Cortex of kidney (tissue), 1 donor: ENCODE measurements around the gene TPPP3.
"Not testable (repeated sequence)": the region's sequence is repeated elsewhere in the genome, so short reads cannot be mapped to it uniquely, and the experiment has no call there.

ENCODE experiments used
- DNase-seq: peaks from one replicate; lab custom pipeline; 2025; lab: John Stamatoyannopoulos, UW

TPPP3 gene

GRCh38 chr16:67390816-67391423, 2.4 kb downstream of the TPPP3 start:
- DNase-seq: no peak

GRCh38 chr16:67389911-67390815, 3.1 kb downstream of the TPPP3 start:
- DNase-seq: no peak

GRCh38 chr16:67388591-67388990, 4.7 kb downstream of the TPPP3 start:
- DNase-seq: no peak

GRCh38 chr16:67388191-67388590, 5.1 kb downstream of the TPPP3 start:
- no peak for DNase-seq

- DNase-seq: no peak
Observed at GRCh38 chr16:67387479-67388079, 5.7 kb downstream of the TPPP3 start.

GRCh38 chr16:67386861-67387455, 6.3 kb downstream of the TPPP3 start:
- no peak for DNase-seq

GRCh38 chr16:67384778-67385510, 8.4 kb downstream of the TPPP3 start:
- no peak for DNase-seq

GRCh38 chr16:67383284-67383683, 10.0 kb downstream of the TPPP3 start:
- DNase-seq: no peak

GRCh38 chr16:67378642-67379041, 14.7 kb downstream of the TPPP3 start:
- DNase-seq: no peak

- DNase-seq: not testable (repeated sequence)
Observed at GRCh38 chr16:67376012-67376411, 17.3 kb downstream of the TPPP3 start.

GRCh38 chr16:67372664-67373063, 20.6 kb downstream of the TPPP3 start:
- no peak for DNase-seq

GRCh38 chr16:67370661-67371060, 22.6 kb downstream of the TPPP3 start:
- no peak for DNase-seq

GRCh38 chr16:67364600-67365235, 28.6 kb downstream of the TPPP3 start:
- no peak for DNase-seq

- no peak for DNase-seq
Observed at GRCh38 chr16:67361038-67361437, 32.3 kb downstream of the TPPP3 start.

- not testable (repeated sequence) for DNase-seq
Observed at GRCh38 chr16:67359540-67360269, 33.6 kb downstream of the TPPP3 start.

GRCh38 chr16:67357561-67357960, 35.7 kb downstream of the TPPP3 start:
- no peak for DNase-seq

- no peak for DNase-seq
Observed at GRCh38 chr16:67356396-67356795, 36.9 kb downstream of the TPPP3 start.

- not testable (repeated sequence) for DNase-seq
Observed at GRCh38 chr16:67352463-67352862, 40.8 kb downstream of the TPPP3 start.

GRCh38 chr16:67350324-67350723, 43.0 kb downstream of the TPPP3 start:
- DNase-seq: no peak

GRCh38 chr16:67349172-67349571, 44.1 kb downstream of the TPPP3 start:
- DNase-seq: no peak

GRCh38 chr16:67346341-67346740, 47.0 kb downstream of the TPPP3 start:
- no peak for DNase-seq
